GM23338 (cell line): ENCODE results near the gene RBCK1. TPM values are rescaled to one million over a fixed set of nuclear protein-coding genes. Genes with fewer than 3 reads are reported as not detected.

ENCODE experiments used
- ATAC-seq: fragments of 200-7000 bp; cut with Tn5 transposase; 3 replicates; pipeline ENCODE4 v1.9.1; 2020
- DNase-seq: peaks from one replicate; pipeline ENCODE4 v3.0.0-alpha.2; 2015; ENCODE audit warnings: low spot score
- H2AFZ ChIP-seq: fragments of 200-600 bp; sonication (generic); 2 replicates; pipeline ENCODE4 v1.8.0; 2016; ENCODE audit warnings: antibody characterized with exemption, mild to moderate bottlenecking, moderate library complexity
- H3F3A ChIP-seq: fragments of 200-600 bp; sonication (generic); replicated peaks from 2 replicates; pipeline ENCODE4 v1.8.0; 2017; ENCODE audit warnings: antibody characterized with exemption, mixed run types, low read depth
- H3K27ac ChIP-seq: fragments of 200-600 bp; sonication (generic); 2 replicates; pipeline ENCODE4 v1.6.1; 2016; ENCODE audit warnings: low read depth
- H3K27me3 ChIP-seq: fragments of 200-600 bp; sonication (generic); 2 replicates; pipeline ENCODE4 v1.8.0; 2016; ENCODE audit warnings: mild to moderate bottlenecking, mixed run types, moderate library complexity; ENCODE audit not compliant: insufficient read depth
- H3K36me3 ChIP-seq: fragments of 200-600 bp; sonication (generic); 2 replicates; pipeline ENCODE4 v1.8.0; 2016; ENCODE audit warnings: mild to moderate bottlenecking; ENCODE audit not compliant: insufficient read depth
- H3K4me1 ChIP-seq: fragments of 200-600 bp; sonication (generic); 2 replicates; pipeline ENCODE4 v1.8.0; 2016; ENCODE audit warnings: mild to moderate bottlenecking, moderate library complexity; ENCODE audit not compliant: insufficient read depth
- H3K4me2 ChIP-seq: fragments of 200-600 bp; sonication (generic); 2 replicates; pipeline ENCODE4 v1.7.1; 2017; ENCODE audit warnings: mixed run types
- H3K4me3 ChIP-seq: fragments of 200-600 bp; sonication (generic); 2 replicates; pipeline ENCODE4 v1.6.1; 2016; ENCODE audit warnings: mixed run types
- H3K79me2 ChIP-seq: fragments of 200-600 bp; sonication (generic); replicated peaks from 2 replicates; pipeline ENCODE4 v1.8.0; 2017; ENCODE audit warnings: mild to moderate bottlenecking; ENCODE audit not compliant: insufficient read depth
- H3K9me2 ChIP-seq: fragments of 200-600 bp; sonication (generic); 2 replicates; pipeline ENCODE4 v1.8.0; 2017; ENCODE audit not compliant: insufficient read depth
- H4K20me1 ChIP-seq: fragments of 200-600 bp; sonication (generic); replicated peaks from 2 replicates; pipeline ENCODE4 v1.8.0; 2017; ENCODE audit warnings: mild to moderate bottlenecking; ENCODE audit not compliant: insufficient read depth
- H3K27ac Mint-ChIP-seq: 2 replicates; pipeline ENCODE4 v1.8.0; 2020; ENCODE audit warnings: inconsistent platforms, mild to moderate bottlenecking, moderate library complexity, mixed read lengths
- H3K27me3 Mint-ChIP-seq: 3 replicates; pipeline ENCODE4 v1.8.0; 2022; ENCODE audit warnings: low read depth, mild to moderate bottlenecking, moderate library complexity, mixed read lengths, inconsistent platforms; ENCODE audit not compliant: insufficient read depth, poor library complexity
- H3K36me3 Mint-ChIP-seq: 3 replicates; pipeline ENCODE4 v1.8.0; 2021; ENCODE audit warnings: low read depth, mild to moderate bottlenecking, inconsistent platforms, moderate library complexity, mixed read lengths
- H3K4me1 Mint-ChIP-seq: 3 replicates; pipeline ENCODE4 v1.8.0; 2020; ENCODE audit warnings: mild to moderate bottlenecking, inconsistent platforms, mixed read lengths
- H3K4me3 Mint-ChIP-seq: 3 replicates; pipeline ENCODE4 v1.8.0; 2021; ENCODE audit warnings: moderate library complexity, mild to moderate bottlenecking, inconsistent platforms, mixed read lengths
- H3K9me3 Mint-ChIP-seq: 3 replicates; pipeline ENCODE4 v1.8.0; 2020; ENCODE audit warnings: moderate library complexity, mild to moderate bottlenecking, inconsistent platforms, mixed read lengths
- CREB1 ChIP-seq: fragments of 250-450 bp; sonication (Bioruptor Pico); IDR thresholded peaks from 2 replicates; pipeline ENCODE4 v1.5.0; 2020; ENCODE audit warnings: low read depth, mild to moderate bottlenecking, moderate library complexity
- ZNF331 ChIP-seq: fragments of 250-450 bp; sonication (Bioruptor Pico); IDR thresholded peaks from 2 replicates; pipeline ENCODE4 v1.5.0; 2020; ENCODE audit warnings: low read depth, mild to moderate bottlenecking, moderate library complexity
- ZNF462 ChIP-seq: fragments of 250-450 bp; sonication (Bioruptor Pico); IDR thresholded peaks from 2 replicates; pipeline ENCODE4 v1.5.0; 2020; ENCODE audit warnings: mild to moderate bottlenecking, moderate library complexity
- polyA plus RNA-seq: library from polyadenylated mRNA; unstranded; fragments of >200 nt; fragmentation: Nextera tagmentation; extraction: Ambion mirVana; gene quantifications from 2 replicates; pipeline ENCODE4 v1.2.1, GENCODE V29; 2016
- total RNA-seq: library from RNA; depleted of rRNA; stranded (reverse); fragments of >200 nt; shearing (Covaris generic); gene quantifications from 2 replicates; pipeline ENCODE4 v1.2.3, GENCODE V29; 2014
- TF ChIP-seq, protein P1 (sequence below): IDR thresholded peaks from 2 replicates; pipeline ENCODE4 v1.6.1; 2016; ENCODE audit warnings: antibody characterized with exemption
- TF ChIP-seq, protein P2 (sequence below), 2 experiments: fragments of 200-600 bp in 1 of 2; sonication (generic) in 1 of 2; conservative IDR thresholded peaks; 2 replicates each; pipeline versions ENCODE4 v1.5.1 to v1.6.1; 2016 to 2017; ENCODE audit warnings: antibody characterized with exemption in 2 of 2, low read depth in 2 of 2, mild to moderate bottlenecking in 2 of 2, moderate library complexity in 1 of 2

RBCK1 gene
- total and polyA plus RNA-seq, 2 experiments from 2014 or later = 52.6 to 56.8 TPM

DNA sequence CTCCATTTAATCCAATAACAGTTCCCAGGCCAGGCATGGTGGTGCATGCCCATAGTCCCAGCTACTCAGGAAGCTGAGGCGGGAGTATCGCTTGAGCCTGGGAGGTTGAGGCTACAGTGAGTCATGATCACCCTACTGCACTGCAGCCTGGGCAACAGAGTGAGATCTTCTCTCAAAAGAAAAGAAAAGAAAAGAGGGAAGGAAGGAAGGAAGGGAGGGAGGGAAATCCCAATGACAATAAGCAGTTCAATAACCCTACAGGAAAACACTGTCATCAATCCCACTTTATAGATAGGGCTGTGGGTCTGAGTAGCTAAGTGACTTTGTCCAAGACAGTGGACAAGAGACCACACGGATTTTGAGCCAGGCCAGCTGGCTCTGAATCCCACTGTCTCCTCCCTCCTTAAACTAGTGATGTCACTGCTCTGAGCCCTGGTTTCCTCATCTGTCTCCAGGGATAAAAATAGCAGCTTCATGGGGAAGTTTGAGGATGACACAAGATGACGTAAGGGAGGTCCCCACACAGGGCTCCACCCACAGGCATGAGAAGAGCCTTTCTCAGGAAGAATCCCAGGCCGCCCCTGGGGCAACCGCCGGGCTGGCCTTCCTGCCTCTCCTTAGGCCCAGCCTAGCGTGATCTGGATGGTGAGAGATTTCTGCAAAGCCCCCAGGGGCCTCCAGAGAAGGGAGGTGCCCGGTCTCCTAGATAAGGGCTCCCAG, 34.8 kb upstream of the RBCK1 start:
- no peak overlapping the region for H3K27ac ChIP-seq
- TF ChIP-seq, protein P1, sequence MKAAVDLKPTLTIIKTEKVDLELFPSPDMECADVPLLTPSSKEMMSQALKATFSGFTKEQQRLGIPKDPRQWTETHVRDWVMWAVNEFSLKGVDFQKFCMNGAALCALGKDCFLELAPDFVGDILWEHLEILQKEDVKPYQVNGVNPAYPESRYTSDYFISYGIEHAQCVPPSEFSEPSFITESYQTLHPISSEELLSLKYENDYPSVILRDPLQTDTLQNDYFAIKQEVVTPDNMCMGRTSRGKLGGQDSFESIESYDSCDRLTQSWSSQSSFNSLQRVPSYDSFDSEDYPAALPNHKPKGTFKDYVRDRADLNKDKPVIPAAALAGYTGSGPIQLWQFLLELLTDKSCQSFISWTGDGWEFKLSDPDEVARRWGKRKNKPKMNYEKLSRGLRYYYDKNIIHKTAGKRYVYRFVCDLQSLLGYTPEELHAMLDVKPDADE = no peak
- peak; percentile 40; the same call in 1 of the 2 replicates for TF ChIP-seq CREB1 (CRISPR knock-in tag)
- DNase-seq (peak; percentile 46), ATAC-seq (peak; percentile 43)
- Mint-ChIP-seq H3K36me3 (no peaks in the 10 kb centered on the region), H3K4me1 (peaks cover 20% of the 10 kb centered on the region), H3K4me3 (no peak overlapping the region), H3K27me3 (peaks cover 10% of the 10 kb centered on the region), H3K27ac (no peak overlapping the region), H3K9me3 (no peaks in the 10 kb centered on the region; the same call in 2 of the 3 replicates)
- no peak overlapping the region for H3K4me3 ChIP-seq
- no peaks in the 10 kb centered on the region for H3K36me3 ChIP-seq
- H3F3A ChIP-seq = no peaks in the 10 kb centered on the region
- no peak overlapping the region for H3K4me2 ChIP-seq
- no peaks in the 10 kb centered on the region for H3K9me2 ChIP-seq
- peak overlapping the region; percentile 59; the same call in 1 of the 2 replicates for H2AFZ ChIP-seq
- no peaks in the 10 kb centered on the region for H3K79me2 ChIP-seq
- no peaks in the 10 kb centered on the region for H3K27me3 ChIP-seq
- no peaks in the 10 kb centered on the region for H4K20me1 ChIP-seq
- H3K4me1 ChIP-seq = no peaks in the 10 kb centered on the region; the same call in 1 of the 2 replicates

DNA sequence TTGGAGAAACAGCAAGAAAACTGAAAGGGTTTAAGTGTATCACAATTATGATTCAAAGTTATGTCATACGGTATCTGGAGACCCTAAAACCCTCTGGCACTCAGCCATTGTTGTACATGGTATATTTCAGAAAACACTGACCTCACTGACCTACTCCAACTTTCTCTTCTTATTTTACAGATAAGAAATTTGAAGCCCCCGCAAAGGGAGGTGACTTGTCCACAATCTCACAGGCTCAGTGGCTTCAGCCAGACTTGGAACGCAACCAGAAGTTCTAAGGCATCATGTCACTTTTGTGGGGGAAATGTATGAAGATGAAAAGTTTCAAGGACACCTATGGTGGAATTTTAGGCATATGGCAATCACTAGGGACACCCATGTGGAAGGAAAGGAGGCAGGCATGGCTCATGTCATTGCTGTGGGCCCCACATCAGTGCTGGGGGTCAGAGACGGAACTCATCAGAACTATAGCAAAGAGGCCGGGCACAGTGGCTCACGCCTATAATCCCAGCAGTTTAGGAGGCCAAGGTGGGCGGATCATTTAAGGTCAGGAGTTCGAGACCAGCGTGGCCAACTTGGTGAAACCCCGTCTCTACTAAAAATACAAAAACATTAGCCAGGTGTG, 32.7 kb upstream of the RBCK1 start:
- Histone ChIP-seq H3K9me2 (no peaks in the 10 kb centered on the region), H3K36me3 (no peaks in the 10 kb centered on the region), H3K4me1 (no peaks in the 10 kb centered on the region; the same call in 1 of the 2 replicates), H3F3A (peaks cover 8% of the 10 kb centered on the region; the same call in 1 of the 2 replicates), H3K27me3 (no peaks in the 10 kb centered on the region), H3K4me2 (no peak overlapping the region), H3K27ac (no peak overlapping the region), H3K4me3 (no peak overlapping the region), H4K20me1 (no peaks in the 10 kb centered on the region), H2AFZ (no peak overlapping the region), H3K79me2 (no peaks in the 10 kb centered on the region)
- Mint-ChIP-seq H3K4me1 (peaks cover 18% of the 10 kb centered on the region), H3K36me3 (no peaks in the 10 kb centered on the region), H3K4me3 (no peak overlapping the region), H3K27me3 (peaks cover 8% of the 10 kb centered on the region), H3K9me3 (no peaks in the 10 kb centered on the region; the same call in 2 of the 3 replicates), H3K27ac (no peak overlapping the region)
- no peak for ATAC-seq
- TF ChIP-seq, protein P2, sequence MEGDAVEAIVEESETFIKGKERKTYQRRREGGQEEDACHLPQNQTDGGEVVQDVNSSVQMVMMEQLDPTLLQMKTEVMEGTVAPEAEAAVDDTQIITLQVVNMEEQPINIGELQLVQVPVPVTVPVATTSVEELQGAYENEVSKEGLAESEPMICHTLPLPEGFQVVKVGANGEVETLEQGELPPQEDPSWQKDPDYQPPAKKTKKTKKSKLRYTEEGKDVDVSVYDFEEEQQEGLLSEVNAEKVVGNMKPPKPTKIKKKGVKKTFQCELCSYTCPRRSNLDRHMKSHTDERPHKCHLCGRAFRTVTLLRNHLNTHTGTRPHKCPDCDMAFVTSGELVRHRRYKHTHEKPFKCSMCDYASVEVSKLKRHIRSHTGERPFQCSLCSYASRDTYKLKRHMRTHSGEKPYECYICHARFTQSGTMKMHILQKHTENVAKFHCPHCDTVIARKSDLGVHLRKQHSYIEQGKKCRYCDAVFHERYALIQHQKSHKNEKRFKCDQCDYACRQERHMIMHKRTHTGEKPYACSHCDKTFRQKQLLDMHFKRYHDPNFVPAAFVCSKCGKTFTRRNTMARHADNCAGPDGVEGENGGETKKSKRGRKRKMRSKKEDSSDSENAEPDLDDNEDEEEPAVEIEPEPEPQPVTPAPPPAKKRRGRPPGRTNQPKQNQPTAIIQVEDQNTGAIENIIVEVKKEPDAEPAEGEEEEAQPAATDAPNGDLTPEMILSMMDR (conservative IDR thresholded peaks at IDR 0.05; ENCODE audit: low read depth in 2 of 2) = no peak
- TF ChIP-seq CREB1 (CRISPR knock-in tag) = no peak
- no peak for TF ChIP-seq ZNF462 (CRISPR knock-in tag)
- no peak for TF ChIP-seq ZNF331 (CRISPR knock-in tag)
- DNase-seq = no peak
